ENCODE data around the gene CELSR3.
A peak's percentile ranks its signal among the peaks of the same experiment; 100 is the strongest.

Gene CELSR3

GRCh38 chr3:48661501-48662144 is 1.1 kb downstream of the CELSR3 start:
- DNase-seq: peak; percentile 53 to 67 (median 60)

GRCh38 chr3:48660800-48661400 is 1.8 kb downstream of the CELSR3 start:
- no peak for DNase-seq

- peak in 2 of 5 experiments; percentile 22 to 74 for DNase-seq
These were observed 5.8 kb downstream of the CELSR3 start for GRCh38 chr3:48656841-48657281.

GRCh38 chr3:48656061-48656840 is 6.4 kb downstream of the CELSR3 start:
- DNase-seq: peak; percentile 61 to 94 (median 79)

GRCh38 chr3:48655606-48656005 is 7.1 kb downstream of the CELSR3 start:
- peak in 4 of 5 experiments; percentile 32 to 83 (median 40) for DNase-seq

- DNase-seq: no peak
These were observed 7.6 kb downstream of the CELSR3 start for GRCh38 chr3:48655063-48655462.

GRCh38 chr3:48652923-48653715 is 9.6 kb downstream of the CELSR3 start:
- DNase-seq: no peak

- no peak for DNase-seq
These were observed 10.9 kb downstream of the CELSR3 start for GRCh38 chr3:48651771-48652170.

- no peak for DNase-seq
These were observed 12.0 kb downstream of the CELSR3 start for GRCh38 chr3:48650723-48651122.

GRCh38 chr3:48648188-48648850 is 14.4 kb downstream of the CELSR3 start:
- DNase-seq: no peak

GRCh38 chr3:48647714-48648113 is 15.0 kb downstream of the CELSR3 start:
- no peak for DNase-seq

GRCh38 chr3:48644898-48645760 is 17.6 kb downstream of the CELSR3 start:
- DNase-seq: no peak

- no peak for DNase-seq
These were observed 20.1 kb downstream of the CELSR3 start for GRCh38 chr3:48642605-48643004.

- DNase-seq: no peak
These were observed 21.3 kb downstream of the CELSR3 start for GRCh38 chr3:48641396-48641795.

GRCh38 chr3:48639944-48640606 is 22.6 kb downstream of the CELSR3 start:
- DNase-seq: no peak

- no peak for DNase-seq
These were observed 25.4 kb downstream of the CELSR3 start for GRCh38 chr3:48637305-48637704.

- no peak for DNase-seq
These were observed 26.5 kb downstream of the CELSR3 start for GRCh38 chr3:48636149-48636655.

- DNase-seq: peak; percentile 87 to 96 (median 91)
These were observed 27.3 kb downstream of the CELSR3 start, which contains the start of gene SLC26A6 for GRCh38 chr3:48635222-48636021. SLC26A6 (minus strand) TSS chr3:48635461; CDS start chr3:48635393, 68 bp downstream.

- peak in 3 of 5 experiments; percentile 24 to 58 (median 26) for DNase-seq
These were observed 27.9 kb downstream of the CELSR3 start for GRCh38 chr3:48634661-48635221.

Measured in T-helper 2 cell (primary cell).